HCT116 (cell line): ENCODE measurements around the gene RMP24.

Source experiments
- ATAC-seq: fragments of 200-7000 bp; cut with Tn5 transposase; 2 replicates; pipeline ENCODE4 v1.9.1; 2020; ENCODE audit warnings: mild to moderate bottlenecking, moderate library complexity
- BruUV-seq: library from RNA; stranded (reverse); fragments of 400-500 nt; replicated peaks from 2 replicates; lab custom pipeline; 2021; lab: Mats Ljungman, UMichigan
- CTCF ChIA-PET: fragments of 300-600 bp; sonication (Branson Sonifier 250); formaldehyde crosslinking; loops from one replicate; lab custom pipeline; 2021; ENCODE audit warnings: antibody characterized with exemption; lab: Charles Lee
- POLR2A ChIA-PET: fragments of 300-600, 350-600 bp; sonication (Branson Sonifier 250); formaldehyde crosslinking; loops from one replicate; lab custom pipeline; 2021; ENCODE audit warnings: antibody characterized with exemption; lab: Charles Lee
- RAD21 ChIA-PET, 2 experiments: fragments of 300-600 bp; sonication (Branson Sonifier 250); formaldehyde crosslinking; loops; one replicate each; lab custom pipeline; 2023; ENCODE audit warnings: low total read pairs in 2 of 2; ENCODE audit not compliant: uncharacterized antibody in 2 of 2, unreplicated experiment in 2 of 2, low non-redundant PET in 1 of 2; lab: Charles Lee
- DNase-seq: peaks from one replicate; pipeline ENCODE4 v3.0.0-alpha.2; 2010; ENCODE audit warnings: low read depth, low spot score
- H2AFZ ChIP-seq: fragments of 200-600 bp; shearing (Covaris generic), sonication (generic); 2 replicates; pipeline ENCODE4 v1.6.1; 2017; ENCODE audit warnings: low read depth, mixed run types, mixed read lengths, antibody characterized with exemption, low read length; ENCODE audit not compliant: poor library complexity, severe bottlenecking
- H3K27ac ChIP-seq: 2 replicates; pipeline ENCODE4 v1.5.1; 2012; ENCODE audit warnings: low read depth, low read length
- H3K27me3 ChIP-seq: fragments of 200-600 bp; sonication (generic); 2 replicates; pipeline ENCODE4 v1.6.1; 2016; ENCODE audit warnings: mixed run types, low read length, mixed read lengths; ENCODE audit not compliant: insufficient read depth
- H3K36me3 ChIP-seq, 2 experiments: fragments of 200-500 bp in 1 of 2; fragments of 200-600 bp in 1 of 2; sonication (Bioruptor generic) in 1 of 2; sonication (generic) in 1 of 2; 2 replicates each; pipeline versions ENCODE4 v1.5.1 to v1.6.1; 2014 to 2016; ENCODE audit warnings: low read length in 2 of 2, inconsistent platforms in 1 of 2, mixed read lengths in 1 of 2, mixed run types in 1 of 2; ENCODE audit not compliant: insufficient read depth in 2 of 2, control insufficient read depth in 1 of 2
- H3K4me1 ChIP-seq, 2 experiments: fragments of 200-600 bp in 1 of 2; sonication (generic) in 1 of 2; 2 replicates each; pipeline versions ENCODE4 v1.5.1 to v1.6.1; 2012 to 2017; ENCODE audit warnings: low read length in 2 of 2, inconsistent platforms in 1 of 2, mild to moderate bottlenecking in 1 of 2, mixed read lengths in 1 of 2, mixed run types in 1 of 2, moderate library complexity in 1 of 2; ENCODE audit not compliant: insufficient read depth in 2 of 2, control insufficient read depth in 1 of 2
- H3K4me2 ChIP-seq: fragments of 200-600 bp; sonication (generic); 2 replicates; pipeline ENCODE4 v1.6.1; 2017; ENCODE audit warnings: mixed run types, low read length, mixed read lengths
- H3K4me3 ChIP-seq, 2 experiments: fragments of 200-600 bp in 1 of 2; sonication (generic) in 1 of 2; replicated peaks in 1 of 2; 2 replicates each; pipeline ENCODE4 v1.5.1; 2011 to 2016; ENCODE audit warnings: low read length in 2 of 2, control low read depth in 1 of 2, low read depth in 1 of 2, mild to moderate bottlenecking in 1 of 2, mixed read lengths in 1 of 2, mixed run types in 1 of 2
- H3K79me2 ChIP-seq: fragments of 200-600 bp; sonication (generic); 2 replicates; pipeline ENCODE4 v1.6.1; 2017; ENCODE audit warnings: mild to moderate bottlenecking, mixed run types, low read length, moderate library complexity, mixed read lengths; ENCODE audit not compliant: insufficient read depth
- H3K9ac ChIP-seq: fragments of 200-600 bp; sonication (generic); 2 replicates; pipeline ENCODE4 v1.6.1; 2016; ENCODE audit warnings: low read length, mixed read lengths
- H3K9me2 ChIP-seq: fragments of 200-600 bp; sonication (generic), shearing (Covaris generic); 2 replicates; pipeline ENCODE4 v1.6.1; 2017; ENCODE audit warnings: mixed run types, mild to moderate bottlenecking, moderate library complexity; ENCODE audit not compliant: insufficient read depth
- H3K9me3 ChIP-seq, 2 experiments: fragments of 200-500 bp in 1 of 2; fragments of 200-600 bp in 1 of 2; sonication (Bioruptor generic) in 1 of 2; sonication (generic) in 1 of 2; 2 replicates each; pipeline ENCODE4 v1.6.1; 2014 to 2017; ENCODE audit warnings: low read length in 2 of 2, mixed read lengths in 2 of 2, inconsistent platforms in 1 of 2, low read depth in 1 of 2, mild to moderate bottlenecking in 1 of 2, mixed run types in 1 of 2, moderate library complexity in 1 of 2; ENCODE audit not compliant: control insufficient read depth in 1 of 2, insufficient read depth in 1 of 2
- H4K20me1 ChIP-seq: fragments of 200-600 bp; sonication (generic), shearing (Covaris generic); 2 replicates; pipeline ENCODE4 v1.6.1; 2017; ENCODE audit warnings: mixed run types, mild to moderate bottlenecking, moderate library complexity; ENCODE audit not compliant: insufficient read depth
- CBX3 ChIP-seq: IDR thresholded peaks from 2 replicates; pipeline ENCODE4 v1.6.1; 2012; ENCODE audit warnings: low read depth
- CEBPB ChIP-seq: IDR thresholded peaks from 2 replicates; pipeline ENCODE4 v1.6.1; 2012; ENCODE audit warnings: low read depth
- EGR1 ChIP-seq: IDR thresholded peaks from 2 replicates; pipeline ENCODE4 v1.6.1; 2012; ENCODE audit warnings: low read depth
- ELF1 ChIP-seq: IDR thresholded peaks from 2 replicates; pipeline ENCODE4 v1.6.1; 2012; ENCODE audit warnings: low read depth, borderline replicate concordance
- EZH2phosphoT487 ChIP-seq: fragments of 200-600 bp; IDR thresholded peaks from 2 replicates; pipeline ENCODE4 v1.6.1; 2018; ENCODE audit warnings: antibody characterized with exemption, borderline replicate concordance
- POLR2AphosphoS5 ChIP-seq: IDR thresholded peaks from 2 replicates; pipeline ENCODE4 v1.6.1; 2011; ENCODE audit warnings: mild to moderate bottlenecking, low read depth, low read length, moderate library complexity
- RAD21 ChIP-seq: IDR thresholded peaks from 2 replicates; pipeline ENCODE4 v1.6.1; 2012; ENCODE audit warnings: low read depth, mild to moderate bottlenecking
- SIN3A ChIP-seq: IDR thresholded peaks from 2 replicates; pipeline ENCODE4 v1.6.1; 2012; ENCODE audit warnings: low read depth
- intact Hi-C: fragments of 100-400 bp; cut with micrococcal nuclease; formaldehyde crosslinking; loops from 2 replicates; pipeline ENCODE4 v1.10.0; 2022
- TF ChIP-seq, protein P1 (sequence below), 3 experiments: fragments of 200-600 bp in 1 of 3; sonication (generic) in 1 of 3; IDR thresholded peaks in 2 of 3; conservative IDR thresholded peaks in 1 of 3; 2 replicates each; pipeline ENCODE4 v1.5.1; 2012 to 2017; ENCODE audit warnings: low read depth in 2 of 3, low read length in 2 of 3, antibody characterized with exemption in 1 of 3, borderline replicate concordance in 1 of 3, control low read depth in 1 of 3, mild to moderate bottlenecking in 1 of 3, mixed read lengths in 1 of 3, mixed run types in 1 of 3, moderate library complexity in 1 of 3; ENCODE audit not compliant: insufficient read depth in 1 of 3
- TF ChIP-seq, protein P2 (sequence below): IDR thresholded peaks from 2 replicates; pipeline ENCODE4 v1.6.1; 2012; ENCODE audit warnings: low read depth

The RMP24 gene

DNA sequence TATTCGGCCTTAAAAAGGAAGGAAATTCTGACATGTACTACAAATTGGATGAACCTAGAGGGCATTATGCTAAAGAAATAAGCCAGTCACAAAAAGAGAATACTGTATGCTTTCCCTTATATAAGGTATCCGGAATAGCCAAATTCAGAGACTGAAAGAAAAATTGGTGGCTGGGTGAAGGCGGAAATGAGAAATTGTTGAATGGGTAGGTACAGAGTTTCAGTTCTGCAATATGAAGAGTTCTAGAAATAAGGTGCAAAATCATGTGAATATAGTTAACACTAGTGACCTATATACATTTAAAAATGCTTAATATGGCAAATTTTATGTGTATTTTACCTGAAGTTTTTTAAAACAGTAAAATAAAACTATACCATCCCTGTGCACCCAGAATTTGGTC is 43.1 kb downstream of the RMP24 start:
- Histone ChIP-seq H2AFZ (no peak overlapping the region), H3K36me3 (no peaks in the 10 kb centered on the region; a peak in 1 of 4 replicates), H3K9ac (no peak overlapping the region), H3K4me2 (no peak overlapping the region), H3K9me2 (no peaks in the 10 kb centered on the region), H3K9me3 (no peaks in the 10 kb centered on the region), H3K27ac (no peak overlapping the region), H3K4me1 (no peaks in the 10 kb centered on the region), H3K4me3 (no peak overlapping the region), H4K20me1 (no peaks in the 10 kb centered on the region), H3K79me2 (no peaks in the 10 kb centered on the region), H3K27me3 (no peaks in the 10 kb centered on the region)
- ATAC-seq, result no peak
- intact Hi-C loops, result loop anchor here (2.0 to 10.0 kb wide), 2 partner anchors 81 to 399 kb away; no protein-coding TSS in a partner anchor
- ChIA-PET POLR2A (no interaction called here), RAD21 (no interaction called here), CTCF (no interaction called here)
- TF ChIP-seq EGR1 (no peak), ELF1 (no peak)
- DNase-seq, result no peak
- BruUV-seq, result no TSS peak

DNA sequence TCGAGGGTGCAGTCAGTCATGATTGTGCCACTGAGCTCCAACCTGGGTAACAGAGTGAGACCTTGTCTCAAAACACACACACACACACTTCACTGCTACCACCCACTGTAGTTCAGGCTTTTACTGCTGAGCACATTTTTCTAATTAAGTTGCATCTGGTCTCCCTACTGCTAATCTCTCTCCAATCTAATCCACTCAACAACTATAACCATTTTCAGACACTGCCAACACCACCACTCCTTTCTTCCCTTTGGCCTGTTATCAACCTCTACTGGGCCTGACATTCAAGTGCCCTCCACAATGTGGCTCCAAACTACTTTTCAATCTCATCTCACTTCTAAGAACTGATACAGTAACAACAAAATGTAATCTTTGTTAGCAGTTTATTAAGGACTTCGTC is 44.8 kb downstream of the RMP24 start:
- Histone ChIP-seq H3K4me3 (no peak overlapping the region), H3K36me3 (no peaks in the 10 kb centered on the region; a peak in 1 of 4 replicates), H4K20me1 (no peaks in the 10 kb centered on the region), H3K9ac (no peak overlapping the region), H3K9me3 (no peaks in the 10 kb centered on the region), H3K27ac (no peak overlapping the region), H3K4me1 (no peaks in the 10 kb centered on the region), H3K79me2 (no peaks in the 10 kb centered on the region), H3K27me3 (no peaks in the 10 kb centered on the region)
- intact Hi-C loops, result loop anchor here (1.0 to 10.0 kb wide), 3 partner anchors 80 to 398 kb away; no protein-coding TSS in a partner anchor
- ChIA-PET CTCF (interaction anchor here (0.6 to 2.1 kb wide), 8 partner anchors 10 to 267 kb away, joined by 3 to 20 read pairs (median 5); no protein-coding TSS in a partner anchor), RAD21 (interaction anchor here in 1 of 2 experiments (0.6 to 1.0 kb wide), 2 partner anchors 14 to 267 kb away, joined by 3 to 6 read pairs; no protein-coding TSS in a partner anchor), POLR2A (no interaction called here)
- BruUV-seq, result no TSS peak
- no peak for ATAC-seq
- TF ChIP-seq, protein P1, sequence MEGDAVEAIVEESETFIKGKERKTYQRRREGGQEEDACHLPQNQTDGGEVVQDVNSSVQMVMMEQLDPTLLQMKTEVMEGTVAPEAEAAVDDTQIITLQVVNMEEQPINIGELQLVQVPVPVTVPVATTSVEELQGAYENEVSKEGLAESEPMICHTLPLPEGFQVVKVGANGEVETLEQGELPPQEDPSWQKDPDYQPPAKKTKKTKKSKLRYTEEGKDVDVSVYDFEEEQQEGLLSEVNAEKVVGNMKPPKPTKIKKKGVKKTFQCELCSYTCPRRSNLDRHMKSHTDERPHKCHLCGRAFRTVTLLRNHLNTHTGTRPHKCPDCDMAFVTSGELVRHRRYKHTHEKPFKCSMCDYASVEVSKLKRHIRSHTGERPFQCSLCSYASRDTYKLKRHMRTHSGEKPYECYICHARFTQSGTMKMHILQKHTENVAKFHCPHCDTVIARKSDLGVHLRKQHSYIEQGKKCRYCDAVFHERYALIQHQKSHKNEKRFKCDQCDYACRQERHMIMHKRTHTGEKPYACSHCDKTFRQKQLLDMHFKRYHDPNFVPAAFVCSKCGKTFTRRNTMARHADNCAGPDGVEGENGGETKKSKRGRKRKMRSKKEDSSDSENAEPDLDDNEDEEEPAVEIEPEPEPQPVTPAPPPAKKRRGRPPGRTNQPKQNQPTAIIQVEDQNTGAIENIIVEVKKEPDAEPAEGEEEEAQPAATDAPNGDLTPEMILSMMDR (IDR thresholded peaks at IDR 0.05 in 2 of 3, conservative IDR thresholded peaks at IDR 0.05 in 1 of 3; ENCODE audit: borderline replicate concordance in 1 of 3, insufficient read depth in 1 of 3, low read depth in 2 of 3, low read length in 2 of 3), result no peak
- no peak for TF ChIP-seq POLR2AphosphoS5
- no peak for TF ChIP-seq SIN3A
- no peak for TF ChIP-seq RAD21
- TF ChIP-seq, protein P2, sequence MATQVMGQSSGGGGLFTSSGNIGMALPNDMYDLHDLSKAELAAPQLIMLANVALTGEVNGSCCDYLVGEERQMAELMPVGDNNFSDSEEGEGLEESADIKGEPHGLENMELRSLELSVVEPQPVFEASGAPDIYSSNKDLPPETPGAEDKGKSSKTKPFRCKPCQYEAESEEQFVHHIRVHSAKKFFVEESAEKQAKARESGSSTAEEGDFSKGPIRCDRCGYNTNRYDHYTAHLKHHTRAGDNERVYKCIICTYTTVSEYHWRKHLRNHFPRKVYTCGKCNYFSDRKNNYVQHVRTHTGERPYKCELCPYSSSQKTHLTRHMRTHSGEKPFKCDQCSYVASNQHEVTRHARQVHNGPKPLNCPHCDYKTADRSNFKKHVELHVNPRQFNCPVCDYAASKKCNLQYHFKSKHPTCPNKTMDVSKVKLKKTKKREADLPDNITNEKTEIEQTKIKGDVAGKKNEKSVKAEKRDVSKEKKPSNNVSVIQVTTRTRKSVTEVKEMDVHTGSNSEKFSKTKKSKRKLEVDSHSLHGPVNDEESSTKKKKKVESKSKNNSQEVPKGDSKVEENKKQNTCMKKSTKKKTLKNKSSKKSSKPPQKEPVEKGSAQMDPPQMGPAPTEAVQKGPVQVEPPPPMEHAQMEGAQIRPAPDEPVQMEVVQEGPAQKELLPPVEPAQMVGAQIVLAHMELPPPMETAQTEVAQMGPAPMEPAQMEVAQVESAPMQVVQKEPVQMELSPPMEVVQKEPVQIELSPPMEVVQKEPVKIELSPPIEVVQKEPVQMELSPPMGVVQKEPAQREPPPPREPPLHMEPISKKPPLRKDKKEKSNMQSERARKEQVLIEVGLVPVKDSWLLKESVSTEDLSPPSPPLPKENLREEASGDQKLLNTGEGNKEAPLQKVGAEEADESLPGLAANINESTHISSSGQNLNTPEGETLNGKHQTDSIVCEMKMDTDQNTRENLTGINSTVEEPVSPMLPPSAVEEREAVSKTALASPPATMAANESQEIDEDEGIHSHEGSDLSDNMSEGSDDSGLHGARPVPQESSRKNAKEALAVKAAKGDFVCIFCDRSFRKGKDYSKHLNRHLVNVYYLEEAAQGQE, result no peak
- TF ChIP-seq CEBPB, result no peak
- no peak for TF ChIP-seq CBX3
- no peak for TF ChIP-seq EZH2phosphoT487
- TF ChIP-seq, all 23 proteins: peak for 0
- Histone ChIP-seq H3K4me2 (no peak overlapping the region), H2AFZ (no peak overlapping the region), H3K9me2 (no peaks in the 10 kb centered on the region)
- DNase-seq, result no peak
